Breast epithelium (tissue), 4 donors: ENCODE data around the gene CACHD1. TPM values are rescaled to one million over a fixed set of nuclear protein-coding genes. Genes with fewer than 3 reads are reported as not detected.
A peak's percentile ranks its signal among the peaks of the same experiment; 100 is the strongest.

Experiments
- DNase-seq, 2 donors: peaks; one replicate each; pipeline ENCODE4 v3.0.0-alpha.2; 2019; ENCODE audit warnings: low spot score in 2 of 2
- H3K27ac ChIP-seq, 2 donors: fragments of 200-600 bp; sonication (generic) in 1 of 2; one replicate each; pipeline ENCODE4 v1.5.1; 2016 to 2019; ENCODE audit warnings: mild to moderate bottlenecking in 1 of 2
- H3K27me3 ChIP-seq, 2 donors: fragments of 200-600 bp; sonication (generic) in 1 of 2; one replicate each; pipeline versions ENCODE4 v1.5.1 to v1.6.0; 2017 to 2019; ENCODE audit warnings: control low read depth in 1 of 2, mild to moderate bottlenecking in 1 of 2
- H3K36me3 ChIP-seq: fragments of 200-600 bp; one replicate; pipeline ENCODE4 v1.5.1; 2019
- H3K4me1 ChIP-seq, 2 donors: fragments of 200-600 bp; sonication (generic); one replicate each; pipeline ENCODE4 v1.5.1; 2016 to 2019; ENCODE audit warnings: control low read depth in 1 of 2
- H3K4me3 ChIP-seq, 3 donors: fragments of 200-600 bp; sonication (generic); 1 replicate in 2 of 3; 2 replicates in 1 of 3; pipeline ENCODE4 v1.5.1; 2016 to 2019; ENCODE audit warnings: mild to moderate bottlenecking in 3 of 3, moderate library complexity in 2 of 3
- H3K9me3 ChIP-seq, 2 donors: fragments of 200-600 bp; sonication (generic) in 1 of 2; one replicate each; pipeline ENCODE4 v1.5.1; 2016 to 2019; ENCODE audit warnings: control low read depth in 1 of 2
- POLR2A ChIP-seq: fragments of 450-650 bp; IDR thresholded peaks from one replicate; pipeline ENCODE4 v1.6.1; 2016; ENCODE audit warnings: antibody characterized with exemption, mild to moderate bottlenecking, moderate library complexity
- POLR2AphosphoS5 ChIP-seq, 3 donors: sonication (generic); formaldehyde crosslinking; IDR thresholded peaks; one replicate each; pipeline ENCODE4 v1.6.1; 2017; ENCODE audit warnings: antibody characterized with exemption in 3 of 3
- intact Hi-C: fragments of 100-400 bp; cut with DNase I; formaldehyde crosslinking; loops from one replicate; pipeline ENCODE4 v1.15.1; 2023; ENCODE audit warnings: low total_unique reads
- total RNA-seq, 3 donors: library from RNA; depleted of rRNA; stranded (reverse); fragments of >200 nt; gene quantifications; one replicate each; pipeline ENCODE4 v1.1.0, GENCODE V29; 2016
- TF ChIP-seq, protein P1 (sequence below), 3 donors: fragments of 450-650 bp; IDR thresholded peaks; one replicate each; pipeline ENCODE4 v1.5.1; 2016 to 2017; ENCODE audit warnings: antibody characterized with exemption in 3 of 3, mild to moderate bottlenecking in 3 of 3, moderate library complexity in 3 of 3

CACHD1 gene
- total RNA-seq, 3 donors from 2014 or later, result 21.6 to 31.9 (median 25.3) TPM

DNA sequence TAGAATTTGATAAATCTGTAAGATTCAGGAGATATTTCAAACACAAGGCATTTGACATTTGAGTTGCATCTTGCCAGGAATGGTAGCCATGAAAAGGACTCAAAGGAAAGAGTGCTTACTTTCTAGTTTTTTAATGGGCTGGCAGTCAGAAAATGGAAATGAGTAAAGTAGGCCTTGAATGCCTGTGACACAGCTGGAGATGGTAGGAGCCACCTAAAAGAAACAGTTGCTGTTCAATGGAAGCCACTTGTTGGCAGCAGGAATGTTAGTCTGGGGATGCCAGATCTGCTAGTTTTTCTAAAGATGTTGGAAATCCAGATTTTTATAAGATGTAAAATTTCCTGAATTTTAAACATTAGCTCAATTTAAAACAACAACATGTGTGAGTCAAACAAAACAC lies 43.6 kb downstream of the CACHD1 start:
- intact Hi-C loops, result no loop called here

DNA sequence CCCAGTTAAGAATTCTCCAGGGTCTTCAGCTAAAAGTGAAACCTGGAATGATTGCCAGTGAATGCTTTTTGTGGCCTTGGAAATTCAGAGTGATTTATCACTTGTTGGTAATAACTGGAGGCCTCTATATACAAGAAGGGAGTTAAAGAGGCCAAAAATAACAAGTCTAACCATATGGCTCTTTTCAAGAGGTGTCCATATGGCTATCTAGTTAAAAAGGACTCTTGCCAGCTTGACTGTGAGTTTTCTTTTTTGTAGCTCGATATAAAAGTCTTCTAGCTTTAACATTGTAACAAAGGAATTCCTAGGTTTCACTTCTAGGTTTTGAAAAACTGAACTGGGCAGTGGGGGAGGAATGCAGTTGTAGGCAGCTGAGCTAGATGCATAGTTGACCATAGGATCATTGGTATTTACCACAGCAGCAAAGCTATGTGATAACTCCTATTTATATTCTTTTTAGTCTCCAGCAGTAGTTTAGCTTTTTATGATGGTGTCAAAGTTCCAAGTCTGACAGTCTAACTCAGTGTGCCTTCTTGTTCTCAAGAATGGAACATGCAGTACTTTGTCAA lies 44.4 kb downstream of the CACHD1 start:
- Histone ChIP-seq H3K4me1 (peaks cover 0 to 30% of the 10 kb centered on the region in 2 donors), H3K27ac (peak overlapping the region; percentile 10 to 81), H3K27me3 (no peaks in the 10 kb centered on the region), H3K36me3 (no peaks in the 10 kb centered on the region), H3K9me3 (no peaks in the 10 kb centered on the region), H3K4me3 (no peak overlapping the region)
- no peak for TF ChIP-seq POLR2AphosphoS5 (IDR thresholded peaks at IDR 0.05)
- TF ChIP-seq, protein P1, sequence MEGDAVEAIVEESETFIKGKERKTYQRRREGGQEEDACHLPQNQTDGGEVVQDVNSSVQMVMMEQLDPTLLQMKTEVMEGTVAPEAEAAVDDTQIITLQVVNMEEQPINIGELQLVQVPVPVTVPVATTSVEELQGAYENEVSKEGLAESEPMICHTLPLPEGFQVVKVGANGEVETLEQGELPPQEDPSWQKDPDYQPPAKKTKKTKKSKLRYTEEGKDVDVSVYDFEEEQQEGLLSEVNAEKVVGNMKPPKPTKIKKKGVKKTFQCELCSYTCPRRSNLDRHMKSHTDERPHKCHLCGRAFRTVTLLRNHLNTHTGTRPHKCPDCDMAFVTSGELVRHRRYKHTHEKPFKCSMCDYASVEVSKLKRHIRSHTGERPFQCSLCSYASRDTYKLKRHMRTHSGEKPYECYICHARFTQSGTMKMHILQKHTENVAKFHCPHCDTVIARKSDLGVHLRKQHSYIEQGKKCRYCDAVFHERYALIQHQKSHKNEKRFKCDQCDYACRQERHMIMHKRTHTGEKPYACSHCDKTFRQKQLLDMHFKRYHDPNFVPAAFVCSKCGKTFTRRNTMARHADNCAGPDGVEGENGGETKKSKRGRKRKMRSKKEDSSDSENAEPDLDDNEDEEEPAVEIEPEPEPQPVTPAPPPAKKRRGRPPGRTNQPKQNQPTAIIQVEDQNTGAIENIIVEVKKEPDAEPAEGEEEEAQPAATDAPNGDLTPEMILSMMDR (IDR thresholded peaks at IDR 0.05), result no peak
- TF ChIP-seq POLR2A, result no peak
- DNase-seq, result no peak
- intact Hi-C loops, result no loop called here

More for the DNA sequence above, 43.6 kb downstream of the CACHD1 start:
- TF ChIP-seq, protein P1 (IDR thresholded peaks at IDR 0.05), result no peak
- no peak for TF ChIP-seq POLR2AphosphoS5 (IDR thresholded peaks at IDR 0.05)
- TF ChIP-seq POLR2A, result no peak
- Histone ChIP-seq H3K9me3 (no peaks in the 10 kb centered on the region), H3K4me3 (no peak overlapping the region), H3K27me3 (no peaks in the 10 kb centered on the region), H3K4me1 (peaks cover 0 to 30% of the 10 kb centered on the region in 2 donors), H3K36me3 (no peaks in the 10 kb centered on the region), H3K27ac (peak overlapping the region; percentile 10 to 81)
- DNase-seq, result no peak

DNA sequence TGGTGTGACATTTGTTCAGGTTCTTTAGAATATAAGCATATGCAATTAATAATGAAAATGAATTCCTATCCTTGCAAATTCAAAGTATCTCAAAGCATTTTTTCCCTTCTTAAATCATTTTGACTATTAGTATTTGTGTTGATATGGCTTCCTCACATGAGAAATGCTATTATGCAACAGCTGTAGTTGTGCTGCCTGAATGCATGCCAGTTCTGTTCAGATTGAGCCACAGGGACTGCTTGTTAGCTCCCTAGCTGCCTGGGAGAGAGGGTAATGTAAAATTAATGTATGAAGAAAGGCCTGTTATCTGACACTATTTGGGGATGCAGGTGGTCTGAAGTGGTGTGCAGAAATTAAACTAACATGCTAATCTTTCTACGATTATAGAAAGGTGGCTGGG lies 45.5 kb downstream of the CACHD1 start:
- intact Hi-C loops, result no loop called here
- H3K27ac ChIP-seq, result peak overlapping the region; percentile 20 to 81

DNA sequence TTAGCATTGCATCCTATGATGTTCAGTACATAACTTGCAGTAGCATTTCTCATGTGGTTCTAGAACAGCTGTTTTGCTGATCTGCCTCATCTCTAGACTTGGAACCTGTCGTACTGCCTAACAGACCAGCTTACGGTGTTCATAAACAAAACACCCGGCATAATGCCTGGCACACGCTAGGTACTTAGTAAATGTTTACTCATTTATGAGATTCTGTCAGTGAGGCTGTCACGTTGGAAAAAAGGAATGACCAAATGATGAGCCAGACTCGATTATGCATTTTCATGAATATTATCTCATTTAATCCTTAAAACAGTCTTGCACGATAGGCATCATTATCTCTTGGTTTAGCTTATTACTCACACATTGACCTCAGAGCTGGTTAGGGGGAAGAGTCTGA lies 46.4 kb downstream of the CACHD1 start:
- no peaks in the 10 kb centered on the region for H3K36me3 ChIP-seq
- intact Hi-C loops, result no loop called here
- H3K27me3 ChIP-seq, result no peaks in the 10 kb centered on the region
- H3K4me3 ChIP-seq, result no peak overlapping the region
- H3K9me3 ChIP-seq, result no peaks in the 10 kb centered on the region
- DNase-seq, result no peak
- TF ChIP-seq POLR2AphosphoS5 (IDR thresholded peaks at IDR 0.05), result no peak
- TF ChIP-seq, protein P1 (IDR thresholded peaks at IDR 0.05), result no peak
- no peak for TF ChIP-seq POLR2A
- H3K4me1 ChIP-seq, result peaks cover 0 to 30% of the 10 kb centered on the region in 2 donors
- H3K27ac ChIP-seq, result peak overlapping the region in 1 of 2 donors; percentile 8

More for the DNA sequence above, 45.5 kb downstream of the CACHD1 start:
- no peaks in the 10 kb centered on the region for H3K9me3 ChIP-seq
- no peaks in the 10 kb centered on the region for H3K36me3 ChIP-seq
- no peak for TF ChIP-seq POLR2A
- no peak for TF ChIP-seq POLR2AphosphoS5 (IDR thresholded peaks at IDR 0.05)
- TF ChIP-seq, protein P1 (IDR thresholded peaks at IDR 0.05), result no peak
- no peaks in the 10 kb centered on the region for H3K27me3 ChIP-seq
- peaks cover 0 to 30% of the 10 kb centered on the region in 2 donors for H3K4me1 ChIP-seq
- H3K4me3 ChIP-seq, result no peak overlapping the region
- peak in 1 of 2 donors; percentile 64 for DNase-seq

DNA sequence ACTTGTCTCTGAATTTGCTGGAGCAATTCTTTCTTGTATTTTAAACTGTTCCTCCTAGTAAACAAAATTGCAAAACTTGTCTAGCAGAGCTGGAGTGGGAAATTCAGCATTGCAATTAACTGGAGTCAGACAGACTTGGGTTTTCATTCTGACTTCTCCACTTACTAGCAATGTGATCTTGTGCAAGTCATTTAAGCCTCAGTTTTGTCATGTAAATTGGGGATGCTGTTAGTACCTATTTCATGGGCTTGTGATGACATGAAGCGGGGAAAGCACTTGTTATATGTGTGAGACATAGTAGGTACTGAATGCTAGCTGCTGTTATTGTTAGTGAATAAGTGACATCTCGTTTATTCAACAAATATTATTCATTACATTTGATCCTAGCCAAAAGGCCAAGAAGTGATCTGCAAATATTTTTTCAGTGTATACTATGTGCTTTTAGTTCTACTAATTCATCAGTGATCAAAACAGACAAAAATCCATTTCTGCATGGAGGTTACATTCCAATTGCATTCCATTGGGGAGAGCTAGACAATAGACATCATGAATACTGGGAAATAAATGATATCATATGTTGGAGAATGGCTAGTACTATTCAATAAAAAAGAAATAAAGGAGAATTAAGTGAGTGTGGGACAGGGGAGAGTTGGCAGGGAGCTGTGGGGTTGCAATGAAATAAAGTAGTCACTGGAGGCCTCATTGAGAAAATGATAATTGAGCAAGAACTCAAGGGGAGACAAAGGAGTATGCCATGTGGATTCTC lies 47.1 kb downstream of the CACHD1 start:
- TF ChIP-seq POLR2AphosphoS5 (IDR thresholded peaks at IDR 0.05) (no peak), POLR2A (no peak)
- TF ChIP-seq, protein P1 (IDR thresholded peaks at IDR 0.05), result no peak
- Histone ChIP-seq H3K4me1 (peaks cover 0 to 30% of the 10 kb centered on the region in 2 donors), H3K36me3 (no peaks in the 10 kb centered on the region), H3K9me3 (no peaks in the 10 kb centered on the region), H3K27ac (peak overlapping the region in 1 of 2 donors; percentile 61), H3K27me3 (no peaks in the 10 kb centered on the region), H3K4me3 (no peak overlapping the region)
- intact Hi-C loops, result no loop called here
- DNase-seq, result no peak
